Aorta (tissue), 5 donors: ENCODE results near the gene TMEM39B. TPM values are rescaled to one million over a fixed set of nuclear protein-coding genes. Genes with fewer than 3 reads are reported as not detected.

Experiments
- ATAC-seq: fragments of 200-7000 bp; cut with Tn5 transposase; one replicate; pipeline ENCODE4 v1.9.1; 2022; ENCODE audit warnings: moderate library complexity; ENCODE audit not compliant: low FRiP score
- DNase-seq, 2 donors: peaks; one replicate each; pipeline ENCODE4 v3.0.0-alpha.2; 2020
- H3K27ac ChIP-seq, 2 donors: one replicate each; pipeline ENCODE4 v1.5.1; 2013; ENCODE audit warnings: low read length in 2 of 2, mild to moderate bottlenecking in 2 of 2, moderate library complexity in 2 of 2, control low read depth in 1 of 2, inconsistent platforms in 1 of 2, low read depth in 1 of 2
- H3K27me3 ChIP-seq, 2 donors: one replicate each; pipeline ENCODE4 v1.6.1; 2013; ENCODE audit warnings: control low read depth in 1 of 2, low read length in 1 of 2, mild to moderate bottlenecking in 1 of 2, moderate library complexity in 1 of 2; ENCODE audit not compliant: insufficient read depth in 2 of 2, control insufficient read depth in 1 of 2
- H3K36me3 ChIP-seq, 2 donors: one replicate each; pipeline ENCODE4 v1.6.1; 2013; ENCODE audit warnings: control low read depth in 1 of 2, low read length in 1 of 2, mild to moderate bottlenecking in 1 of 2; ENCODE audit not compliant: insufficient read depth in 2 of 2, control insufficient read depth in 1 of 2
- H3K4me1 ChIP-seq, 2 donors: one replicate each; pipeline ENCODE4 v1.6.1; 2013; ENCODE audit warnings: low read length in 2 of 2, control low read depth in 1 of 2, mild to moderate bottlenecking in 1 of 2, moderate library complexity in 1 of 2; ENCODE audit not compliant: insufficient read depth in 2 of 2, control insufficient read depth in 1 of 2
- H3K4me3 ChIP-seq, 2 donors: one replicate each; pipeline ENCODE4 v1.5.1; 2013; ENCODE audit warnings: low read length in 2 of 2, control low read depth in 1 of 2, mild to moderate bottlenecking in 1 of 2
- H3K9me3 ChIP-seq: one replicate; pipeline ENCODE4 v1.6.1; 2013; ENCODE audit warnings: mild to moderate bottlenecking, low read length; ENCODE audit not compliant: control insufficient read depth
- WGBS, 2 donors: extraction: QIAGEN DNeasy Blood & Tissue Kit; methylation state at CpG; one replicate each; pipeline ENCODE4 v1.1.7; 2013; 5-methylcytosine and 5-hydroxymethylcytosine counted together
- intact Hi-C, 2 donors: fragments of 100-400 bp; cut with DNase I; formaldehyde crosslinking; loops; one replicate each; pipeline versions ENCODE4 v1.14.2 to v1.15.0; 2022
- polyA plus RNA-seq, 2 donors: library from polyadenylated mRNA; stranded (reverse); fragments of 200-250 nt; gene quantifications; one replicate each; pipeline ENCODE4 v1.2.3, GENCODE V29; 2013
- total RNA-seq, 2 donors: library from RNA; stranded (reverse); fragmentation: NEBNext Ultra II Directional; extraction: Animal tissue kit (Norgen Biotek cat#: 25700); gene quantifications; one replicate each; pipeline ENCODE4 v1.2.1, GENCODE V29; 2021
- donor health status: healthy with polysubstance abuse.
- donor health status: Bipolar disorder and iron deficiency.
- donor health status: DM: no; HTN: no; CAD: no.
- donor health status: DM: no; HTN: no; CAD: no.
- donor health status: DM: yes; HTN: yes; CAD: no.

Gene TMEM39B
- total and polyA plus RNA-seq, 4 donors: 3.5 to 21.1 (median 15.4) TPM

GRCh38 chr1:32042330-32042729 is 30.4 kb upstream of the TMEM39B start:
- no peak overlapping the region for H3K27ac ChIP-seq
- intact Hi-C loops: no loop called here
- DNase-seq (no peak), ATAC-seq (no peak)
- 58 to 65% methylated on average over 5 of the region's 5 CpGs for WGBS, 2 donors
- no peaks in the 10 kb centered on the region for H3K4me1 ChIP-seq
- no peak overlapping the region for H3K4me3 ChIP-seq
- no peaks in the 10 kb centered on the region for H3K9me3 ChIP-seq
- H3K36me3 ChIP-seq: peaks cover 10 to 11% of the 10 kb centered on the region in 2 donors
- no peaks in the 10 kb centered on the region for H3K27me3 ChIP-seq

- ATAC-seq (no peak), DNase-seq (no peak)
- Histone ChIP-seq H3K4me1 (no peaks in the 10 kb centered on the region), H3K27me3 (no peaks in the 10 kb centered on the region), H3K9me3 (no peaks in the 10 kb centered on the region), H3K36me3 (peaks cover 12 to 14% of the 10 kb centered on the region in 2 donors), H3K27ac (no peak overlapping the region), H3K4me3 (no peak overlapping the region)
- 14 to 19% methylated on average over 1 of the region's 1 CpG for WGBS, 2 donors
- intact Hi-C loops: no loop called here
Measured at GRCh38 chr1:32044234-32044633, 28.5 kb upstream of the TMEM39B start.

GRCh38 chr1:32045772-32046171 is 27.0 kb upstream of the TMEM39B start:
- H3K27me3 ChIP-seq: no peaks in the 10 kb centered on the region
- no peaks in the 10 kb centered on the region for H3K4me1 ChIP-seq
- no peak overlapping the region for H3K4me3 ChIP-seq
- DNase-seq (no peak), ATAC-seq (no peak)
- no peaks in the 10 kb centered on the region for H3K9me3 ChIP-seq
- H3K36me3 ChIP-seq: peaks cover 8 to 9% of the 10 kb centered on the region in 2 donors
- no peak overlapping the region for H3K27ac ChIP-seq
- intact Hi-C loops: no loop called here
- 86% methylated on average over 2 of the region's 2 CpGs for WGBS, 2 donors

GRCh38 chr1:32047701-32048100 is 25.0 kb upstream of the TMEM39B start:
- intact Hi-C loops: no loop called here
- ATAC-seq (no peak), DNase-seq (no peak)
- no peak overlapping the region for H3K4me3 ChIP-seq
- no peaks in the 10 kb centered on the region for H3K4me1 ChIP-seq
- peaks cover 5 to 7% of the 10 kb centered on the region in 2 donors for H3K36me3 ChIP-seq
- no peaks in the 10 kb centered on the region for H3K9me3 ChIP-seq
- H3K27ac ChIP-seq: no peak overlapping the region
- H3K27me3 ChIP-seq: no peaks in the 10 kb centered on the region

- no peaks in the 10 kb centered on the region for H3K9me3 ChIP-seq
- intact Hi-C loops: no loop called here
- H3K27me3 ChIP-seq: no peaks in the 10 kb centered on the region
- ATAC-seq (no peak), DNase-seq (no peak)
- H3K27ac ChIP-seq: no peak overlapping the region
- no peak overlapping the region for H3K4me3 ChIP-seq
- WGBS, 2 donors: 73 to 81% methylated on average over 2 of the region's 2 CpGs
- no peaks in the 10 kb centered on the region for H3K4me1 ChIP-seq
- peaks cover 6 to 9% of the 10 kb centered on the region in 2 donors for H3K36me3 ChIP-seq
Measured at GRCh38 chr1:32048440-32048839, 24.3 kb upstream of the TMEM39B start.

GRCh38 chr1:32051706-32052105 is 21.0 kb upstream of the TMEM39B start:
- 88% methylated on average over 1 of the region's 1 CpG for WGBS, 2 donors
- Histone ChIP-seq H3K4me1 (no peaks in the 10 kb centered on the region), H3K9me3 (no peaks in the 10 kb centered on the region), H3K27me3 (no peaks in the 10 kb centered on the region), H3K4me3 (no peak overlapping the region), H3K27ac (no peak overlapping the region), H3K36me3 (peaks cover 8% of the 10 kb centered on the region in 2 donors)
- intact Hi-C loops: no loop called here
- DNase-seq (no peak), ATAC-seq (no peak)

GRCh38 chr1:32052887-32053286 is 19.9 kb upstream of the TMEM39B start:
- Histone ChIP-seq H3K36me3 (peaks cover 8% of the 10 kb centered on the region in 2 donors), H3K9me3 (no peaks in the 10 kb centered on the region), H3K27ac (no peak overlapping the region), H3K4me3 (no peak overlapping the region), H3K4me1 (no peaks in the 10 kb centered on the region), H3K27me3 (no peaks in the 10 kb centered on the region)
- ATAC-seq (no peak), DNase-seq (no peak)
- intact Hi-C loops: no loop called here
- 89 to 92% methylated on average over 4 of the region's 4 CpGs for WGBS, 2 donors

- no peak for ATAC-seq
- Histone ChIP-seq H3K4me3 (no peak overlapping the region), H3K9me3 (no peaks in the 10 kb centered on the region), H3K27me3 (no peaks in the 10 kb centered on the region), H3K36me3 (peaks cover 7 to 9% of the 10 kb centered on the region in 2 donors), H3K4me1 (no peaks in the 10 kb centered on the region), H3K27ac (no peak overlapping the region)
- WGBS, 2 donors: 89 to 94% methylated on average over 5 of the region's 5 CpGs
- DNase-seq: no peak
- intact Hi-C loops: no loop called here
Measured at GRCh38 chr1:32055416-32055815, 17.3 kb upstream of the TMEM39B start.

- no peak overlapping the region for H3K4me3 ChIP-seq
- 96 to 97% methylated on average over 1 of the region's 1 CpG for WGBS, 2 donors
- no peaks in the 10 kb centered on the region for H3K9me3 ChIP-seq
- no peak overlapping the region for H3K27ac ChIP-seq
- ATAC-seq (no peak), DNase-seq (no peak)
- peaks cover 7 to 9% of the 10 kb centered on the region in 2 donors for H3K36me3 ChIP-seq
- intact Hi-C loops: no loop called here
- H3K27me3 ChIP-seq: no peaks in the 10 kb centered on the region
- no peaks in the 10 kb centered on the region for H3K4me1 ChIP-seq
Measured at GRCh38 chr1:32056598-32056997, 16.1 kb upstream of the TMEM39B start.
